GM20431 (cell line): ENCODE data around the gene FPR1.
"Not testable (repeated sequence)": the region's sequence is repeated elsewhere in the genome, so short reads cannot be mapped to it uniquely, and the experiment has no call there.

Experiments used
- in situ Hi-C: fragments of 300-500 bp; cut with MseI, MboI; formaldehyde crosslinking; loops from one replicate; pipeline ENCODE4 v1.15.0; 2020; ENCODE audit warnings: low sequenced_read_pairs; ENCODE audit not compliant: unreplicated experiment

FPR1 gene

GRCh38 chr19:51739466-51740213 lies 12.0 kb downstream of the FPR1 start:
- in situ Hi-C loops, result no loop called here

GRCh38 chr19:51738523-51738922 lies 13.2 kb downstream of the FPR1 start:
- in situ Hi-C loops, result not testable (repeated sequence)

DNA sequence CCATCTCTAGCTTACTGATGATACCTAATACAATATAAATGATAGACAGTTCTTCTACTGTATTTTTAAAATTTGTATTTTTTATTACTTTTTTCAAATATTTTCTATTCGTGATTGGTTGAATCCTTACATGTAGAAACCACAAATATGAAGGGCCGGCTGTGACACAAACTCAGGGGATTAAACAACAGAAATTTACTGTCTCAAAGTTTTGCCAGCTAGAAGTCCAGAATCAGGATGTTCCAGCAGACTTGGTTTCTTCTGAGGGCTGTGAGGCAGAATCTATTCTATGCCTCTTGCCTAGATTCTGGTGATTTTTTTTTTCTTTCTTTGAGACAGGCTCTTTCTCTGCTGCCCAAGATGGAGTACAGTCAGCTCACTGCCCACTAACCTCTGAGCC lies 13.8 kb downstream of the FPR1 start:
- in situ Hi-C loops, result no loop called here

- in situ Hi-C loops, result no loop called here
Observed at GRCh38 chr19:51737389-51737788, 14.3 kb downstream of the FPR1 start.

DNA sequence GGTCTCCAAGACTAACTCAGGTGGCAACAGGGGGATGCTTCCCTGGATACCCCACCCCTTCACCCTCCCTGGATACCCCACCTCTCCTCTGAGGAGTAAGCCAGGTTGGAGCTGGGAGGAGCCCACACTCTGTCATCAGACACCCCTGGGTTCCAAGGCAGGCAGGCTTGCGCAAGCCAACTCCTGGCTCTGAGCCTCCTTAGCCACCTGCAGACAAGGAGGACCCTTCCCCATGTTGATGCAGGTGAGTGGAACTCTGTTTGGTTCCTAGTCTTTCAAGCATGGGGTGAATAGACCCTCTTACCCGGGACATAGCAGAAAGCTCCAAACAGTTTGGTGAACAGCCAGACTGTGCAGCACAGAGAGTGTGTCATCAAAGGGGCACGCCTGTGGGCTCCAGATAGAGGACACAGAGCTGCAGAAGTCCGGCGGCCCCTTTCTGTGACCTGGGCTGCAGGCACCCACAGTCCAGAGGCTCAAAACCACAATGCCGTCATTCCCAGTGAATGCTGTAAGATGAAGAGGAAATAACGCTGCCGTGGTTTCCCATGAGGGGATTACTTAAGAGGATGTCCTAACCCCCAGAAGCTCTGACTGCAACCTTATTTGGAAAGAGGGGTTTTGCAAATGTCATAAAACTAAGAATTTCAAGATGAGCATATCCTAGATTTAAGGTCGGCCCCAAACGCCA lies 15.8 kb downstream of the FPR1 start:
- in situ Hi-C loops, result no loop called here

GRCh38 chr19:51733742-51734522 lies 17.7 kb downstream of the FPR1 start:
- in situ Hi-C loops, result no loop called here

DNA sequence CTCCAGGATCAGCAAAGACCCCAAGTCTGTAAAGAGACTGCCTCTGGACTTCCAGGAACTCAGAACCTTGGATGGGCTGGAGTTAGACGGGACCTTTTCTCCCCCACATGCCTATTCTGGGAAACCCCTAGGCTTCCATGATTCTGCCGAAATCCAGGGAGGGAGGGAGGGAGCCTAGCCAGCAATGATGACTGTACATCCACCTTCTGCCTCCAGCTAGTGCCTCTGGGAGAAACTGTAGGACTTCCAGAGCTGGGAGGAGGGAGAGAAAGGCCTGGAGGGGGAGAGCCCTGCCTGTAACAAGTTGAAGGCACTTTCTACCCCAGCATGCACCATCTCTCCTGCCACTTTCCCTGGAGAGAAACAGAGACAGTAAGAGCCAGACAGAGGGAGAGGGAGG lies 21.9 kb downstream of the FPR1 start:
- in situ Hi-C loops, result no loop called here

- in situ Hi-C loops, result no loop called here
Observed at GRCh38 chr19:51727349-51727880, 24.3 kb downstream of the FPR1 start.

GRCh38 chr19:51726049-51726448 lies 25.6 kb downstream of the FPR1 start:
- in situ Hi-C loops, result no loop called here

DNA sequence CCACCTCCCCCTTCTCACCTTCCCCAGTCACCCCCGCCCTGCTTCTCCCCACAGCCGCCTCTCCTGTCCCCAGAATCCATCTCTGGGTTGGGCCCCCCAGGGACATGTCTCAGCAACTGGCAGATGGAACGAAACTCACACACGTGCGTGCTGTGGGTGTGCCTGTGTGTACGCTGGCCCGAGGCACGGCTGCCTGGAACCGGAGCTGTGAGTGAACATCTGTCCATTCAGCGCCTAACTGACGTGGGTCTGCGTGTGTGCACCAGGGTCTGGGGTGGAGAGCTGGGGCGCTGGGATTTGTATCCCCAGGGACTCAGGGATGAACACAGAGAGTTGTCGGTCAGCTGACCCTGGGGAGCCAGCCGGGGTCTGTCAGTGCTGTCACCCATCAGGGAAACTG lies 27.1 kb downstream of the FPR1 start:
- in situ Hi-C loops, result no loop called here

GRCh38 chr19:51722492-51722891 lies 29.2 kb downstream of the FPR1 start:
- in situ Hi-C loops, result no loop called here

DNA sequence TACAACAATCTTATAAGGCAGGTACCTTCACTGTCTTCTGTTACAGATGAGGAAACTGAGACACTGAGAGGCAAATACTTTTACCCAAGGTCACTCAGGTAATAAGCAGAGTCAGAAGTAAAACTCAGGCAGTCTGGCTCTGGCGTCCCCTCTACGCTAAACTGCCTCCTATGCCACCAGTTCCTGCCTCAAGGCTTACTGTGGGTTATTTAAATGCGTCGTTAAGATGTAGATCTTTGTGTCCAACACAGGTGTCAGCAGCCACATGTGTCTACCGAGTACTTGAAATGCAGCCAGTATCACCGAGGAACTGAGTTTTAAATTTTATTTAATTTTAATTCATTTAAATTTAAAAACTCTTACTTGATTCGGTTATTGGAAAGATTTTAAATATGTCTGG lies 29.8 kb downstream of the FPR1 start:
- in situ Hi-C loops, result no loop called here

DNA sequence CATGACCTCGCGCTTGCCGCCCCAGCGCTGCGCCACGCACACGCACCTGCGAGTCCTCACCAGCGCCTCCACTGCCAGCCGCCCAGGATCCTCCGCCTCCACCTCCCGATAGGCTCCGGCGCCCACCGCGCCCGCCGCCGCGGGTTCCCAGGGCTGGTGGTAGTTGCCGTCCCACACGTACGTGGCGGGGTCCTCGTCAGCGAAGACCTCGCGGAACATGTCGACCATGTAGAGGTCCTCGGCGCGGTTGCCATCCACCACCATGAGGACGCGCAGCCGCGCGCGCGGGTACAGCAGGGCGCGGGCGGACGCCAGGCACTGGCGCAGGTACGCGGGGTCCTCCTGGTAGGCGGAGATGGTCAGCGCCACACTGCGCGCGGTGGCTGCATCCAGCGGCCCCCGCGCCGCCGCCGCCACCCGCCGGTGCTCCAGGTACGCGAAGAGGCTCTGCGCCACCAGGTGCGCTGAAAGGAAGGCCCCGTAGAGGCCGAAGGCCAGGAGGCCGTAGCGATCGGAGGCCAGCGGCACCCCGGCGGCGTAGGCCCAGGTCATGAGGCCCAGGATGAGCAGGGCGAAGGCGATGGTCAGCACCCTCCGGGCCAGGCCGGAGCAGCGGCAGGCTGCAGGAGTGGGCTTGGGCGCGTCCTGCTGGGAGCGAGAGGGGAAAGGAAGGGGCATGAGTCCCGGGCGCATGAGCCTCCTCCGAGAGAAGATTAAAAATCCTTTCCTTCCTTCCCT lies 32.3 kb downstream of the FPR1 start:
- in situ Hi-C loops, result no loop called here

DNA sequence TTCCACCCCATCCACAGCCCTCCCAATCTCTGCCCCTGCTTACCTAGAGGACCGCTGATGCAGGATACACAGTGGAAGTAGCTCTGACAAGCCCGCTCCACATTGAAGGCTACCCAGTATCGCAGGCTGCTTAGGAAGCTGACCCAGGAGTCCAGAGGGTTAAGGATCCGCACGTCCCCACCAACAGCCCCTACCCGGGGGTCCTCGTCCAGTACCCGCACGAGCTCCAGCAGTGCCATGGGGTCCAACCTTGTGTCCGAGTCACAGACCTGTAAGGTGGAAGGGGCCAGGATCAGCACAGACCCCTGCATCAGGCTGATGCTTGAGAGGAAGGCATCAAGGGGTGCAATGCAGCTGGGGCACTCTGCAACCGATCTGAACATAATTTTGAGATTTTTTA lies 34.8 kb downstream of the FPR1 start:
- in situ Hi-C loops, result no loop called here

- in situ Hi-C loops, result no loop called here
Observed at GRCh38 chr19:51715850-51716249, 35.8 kb downstream of the FPR1 start.

DNA sequence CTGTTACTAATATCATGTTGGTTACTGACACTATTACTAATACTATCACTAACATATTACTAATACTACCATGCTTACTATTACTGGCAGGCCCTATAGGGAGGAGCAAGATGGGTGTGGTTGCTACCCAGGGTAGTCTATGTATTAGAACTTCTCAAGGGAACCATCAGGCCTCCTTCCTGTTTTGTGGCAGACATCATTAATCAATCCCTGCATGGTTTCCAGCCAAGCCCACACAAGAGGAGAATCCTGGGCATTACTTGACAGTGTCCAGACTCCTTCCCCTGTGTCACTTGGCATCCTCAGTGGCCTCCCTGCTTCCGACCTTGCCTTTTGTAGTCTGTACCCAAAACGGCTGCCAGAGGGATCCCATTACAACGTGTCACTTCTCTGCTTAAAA lies 36.8 kb downstream of the FPR1 start:
- in situ Hi-C loops, result no loop called here

GRCh38 chr19:51713319-51714285 lies 38.1 kb downstream of the FPR1 start:
- in situ Hi-C loops, result no loop called here

DNA sequence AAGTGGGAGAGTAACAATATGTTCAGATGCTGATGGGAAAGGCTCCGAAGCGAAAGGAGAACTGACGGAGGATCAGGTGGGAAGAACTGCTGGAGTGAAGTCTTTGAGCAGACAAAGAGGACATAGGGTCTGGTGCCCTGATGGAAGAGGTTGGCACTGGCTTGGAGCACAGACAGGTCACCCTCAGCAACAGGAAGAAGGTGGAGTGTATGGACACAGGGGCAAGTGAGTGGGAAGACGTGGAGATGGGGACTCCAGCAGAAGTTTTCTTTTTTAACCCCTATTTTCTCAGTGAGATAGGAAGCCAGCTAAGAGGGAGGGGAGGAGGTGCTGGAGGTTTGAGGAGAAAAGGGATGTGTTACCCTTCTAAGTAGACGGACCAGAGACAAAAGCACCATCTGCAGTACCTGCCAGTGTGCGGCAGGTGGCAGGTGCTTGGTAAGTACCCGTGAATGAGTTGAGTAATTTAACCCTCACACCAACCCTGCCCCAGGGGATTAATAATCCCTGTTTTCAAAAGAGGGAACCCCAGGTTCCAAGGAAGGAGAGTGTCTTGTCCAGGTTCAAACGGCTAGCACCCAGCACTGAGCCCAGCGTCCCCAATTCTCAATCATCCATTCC lies 39.1 kb downstream of the FPR1 start:
- in situ Hi-C loops, result no loop called here

DNA sequence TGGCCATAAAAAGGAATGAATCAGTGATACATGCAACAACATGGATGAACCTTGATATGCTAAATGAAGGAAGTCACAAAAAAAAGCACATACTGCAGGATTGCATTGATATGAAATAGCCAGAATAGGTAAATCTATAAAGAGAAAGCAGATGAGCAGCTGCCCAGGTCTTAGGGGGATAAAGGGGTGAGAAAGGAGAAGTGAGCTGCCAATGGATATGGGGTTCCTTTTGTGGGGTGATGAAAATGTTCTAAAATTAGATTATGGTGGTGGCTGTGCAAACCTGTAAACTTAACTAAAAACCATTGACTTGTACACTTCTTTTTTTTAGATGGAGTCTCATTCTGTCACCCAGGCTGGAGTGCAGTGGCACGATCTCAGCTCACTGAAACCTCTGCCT lies 40.0 kb downstream of the FPR1 start:
- in situ Hi-C loops, result no loop called here
